Subcutaneous adipose tissue (tissue), 4 donors: Measurements from ENCODE around the gene ABCG2. TPM values are rescaled to one million over a fixed set of nuclear protein-coding genes. Genes with fewer than 3 reads are reported as not detected.

ENCODE experiments used
- CTCF ChIP-seq: fragments of 450-650 bp; IDR thresholded peaks from one replicate; pipeline ENCODE4 v1.5.1; 2016; ENCODE audit warnings: low read depth, mild to moderate bottlenecking, control low read depth, antibody characterized with exemption, moderate library complexity
- total RNA-seq, 4 donors: library from RNA; depleted of rRNA; stranded (reverse); fragments of >200 nt; gene quantifications; one replicate each; pipeline ENCODE4 v1.1.0, GENCODE V29; 2016

Gene ABCG2
- total RNA-seq, 4 donors from 2014 or later = 4.9 to 12.4 (median 5.9) TPM

GRCh38 chr4:88064410-88064809 is 94.0 kb downstream of the ABCG2 start:
- no peak for TF ChIP-seq CTCF

GRCh38 chr4:88063634-88064296 is 94.7 kb downstream of the ABCG2 start:
- no peak for TF ChIP-seq CTCF

GRCh38 chr4:88062843-88063242 is 95.6 kb downstream of the ABCG2 start:
- no peak for TF ChIP-seq CTCF

- no peak for TF ChIP-seq CTCF
Observed at GRCh38 chr4:88062311-88062710, 96.1 kb downstream of the ABCG2 start.

- TF ChIP-seq CTCF = no peak
Observed at GRCh38 chr4:88060431-88060830, 98.0 kb downstream of the ABCG2 start.

DNA sequence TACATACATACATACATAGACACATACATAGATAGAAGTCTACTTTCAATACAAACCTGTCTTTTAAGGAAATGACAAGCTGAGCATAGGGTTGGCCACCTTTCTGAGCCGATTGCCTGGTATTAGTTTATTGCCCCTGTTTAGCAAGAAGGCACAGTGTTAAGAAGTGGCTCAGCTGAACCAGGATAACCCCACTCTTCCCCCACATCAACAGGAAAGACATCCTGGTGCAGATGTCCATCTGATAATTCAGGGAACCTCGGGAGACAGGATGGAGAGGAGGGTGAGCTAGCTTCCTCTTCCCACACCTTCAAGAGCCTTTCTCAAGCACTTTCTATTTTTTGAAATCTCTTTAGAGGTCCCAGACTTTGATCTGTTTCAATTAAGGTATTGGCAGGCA is 98.7 kb downstream of the ABCG2 start:
- TF ChIP-seq CTCF = no peak

GRCh38 chr4:88058295-88058694 is 100.1 kb downstream of the ABCG2 start:
- TF ChIP-seq CTCF = no peak
